Muscle of arm (tissue), 12 donors: ENCODE data around the gene ATG10. TPM values are rescaled to one million over a fixed set of nuclear protein-coding genes. Genes with fewer than 3 reads are reported as not detected.
"Not testable (repeated sequence)": the region's sequence is repeated elsewhere in the genome, so short reads cannot be mapped to it uniquely, and the experiment has no call there.

Experiments used
- DNase-seq: peaks from one replicate; pipeline ENCODE4 v3.0.0-alpha.2; 2013
- polyA plus RNA-seq, 12 donors: library from polyadenylated mRNA; unstranded; fragments of 120-200 nt; gene quantifications; one replicate each; pipeline ENCODE4 v1.2.1, GENCODE V29; 2013; ENCODE audit not compliant: insufficient read length in 12 of 12

Gene ATG10
- polyA plus RNA-seq, 12 donors, result 6.8 to 12.0 (median 9.6) TPM; not detected in 2

GRCh38 chr5:82109915-82110314, 138.1 kb downstream of the ATG10 start:
- DNase-seq, result not testable (repeated sequence)

- DNase-seq, result no peak
Measured at GRCh38 chr5:82111191-82111590, 139.4 kb downstream of the ATG10 start.

GRCh38 chr5:82115858-82116257, 144.0 kb downstream of the ATG10 start:
- no peak for DNase-seq

GRCh38 chr5:82119889-82120288, 148.1 kb downstream of the ATG10 start:
- DNase-seq, result no peak

- DNase-seq, result no peak
Measured at GRCh38 chr5:82129723-82130285, 158.0 kb downstream of the ATG10 start.

GRCh38 chr5:82130602-82131001, 158.8 kb downstream of the ATG10 start:
- DNase-seq, result no peak

GRCh38 chr5:82137205-82137604, 165.4 kb downstream of the ATG10 start:
- DNase-seq, result no peak

GRCh38 chr5:82139837-82140236, 168.0 kb downstream of the ATG10 start:
- DNase-seq, result not testable (repeated sequence)

- DNase-seq, result no peak
Measured at GRCh38 chr5:82142217-82142841, 170.5 kb downstream of the ATG10 start.

GRCh38 chr5:82142928-82143577, 171.2 kb downstream of the ATG10 start:
- no peak for DNase-seq

- DNase-seq, result no peak
Measured at GRCh38 chr5:82147860-82148573, 176.2 kb downstream of the ATG10 start.

GRCh38 chr5:82149434-82149833, 177.6 kb downstream of the ATG10 start:
- no peak for DNase-seq

GRCh38 chr5:82150559-82150958, 178.7 kb downstream of the ATG10 start:
- DNase-seq, result no peak

GRCh38 chr5:82151204-82151603, 179.4 kb downstream of the ATG10 start:
- no peak for DNase-seq

GRCh38 chr5:82151662-82152061, 179.8 kb downstream of the ATG10 start:
- no peak for DNase-seq

GRCh38 chr5:82152978-82153481, 181.2 kb downstream of the ATG10 start:
- DNase-seq, result no peak

- DNase-seq, result no peak
Measured at GRCh38 chr5:82154776-82155175, 183.0 kb downstream of the ATG10 start.

- no peak for DNase-seq
Measured at GRCh38 chr5:82155305-82155704, 183.5 kb downstream of the ATG10 start.

GRCh38 chr5:82156874-82157273, 185.1 kb downstream of the ATG10 start:
- no peak for DNase-seq

- no peak for DNase-seq
Measured at GRCh38 chr5:82158755-82159413, 187.1 kb downstream of the ATG10 start.

- DNase-seq, result no peak
Measured at GRCh38 chr5:82160948-82161347, 189.1 kb downstream of the ATG10 start.

- no peak for DNase-seq
Measured at GRCh38 chr5:82162573-82162972, 190.8 kb downstream of the ATG10 start.
